ENCODE measurements around the gene ZNF43. TPM values are rescaled to one million over a fixed set of nuclear protein-coding genes. Genes with fewer than 3 reads are reported as not detected.

Gene ZNF43
- total RNA-seq, 1 donor from 2014 or later: 16.0 TPM

DNA sequence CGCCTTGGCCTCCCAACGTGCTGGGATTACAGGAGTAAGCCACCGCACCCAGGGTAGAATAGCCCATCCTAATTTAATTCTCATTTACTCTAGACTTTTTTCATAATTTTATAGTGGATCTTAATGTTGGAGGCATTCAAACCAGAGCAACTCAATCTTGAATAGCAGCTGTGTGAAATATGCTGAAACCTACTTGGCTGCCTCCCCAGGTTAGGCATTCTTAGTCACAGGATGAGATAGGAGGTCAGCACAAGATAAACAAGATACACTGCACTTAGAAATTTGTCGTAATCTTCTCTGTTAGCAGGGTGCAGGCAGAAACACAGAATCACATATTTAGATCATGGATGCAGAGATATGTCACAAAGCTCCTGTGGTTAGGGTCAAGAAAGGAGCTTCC lies 2.7 kb upstream of the ZNF43 start:
- TF ChIP-seq, protein P1, sequence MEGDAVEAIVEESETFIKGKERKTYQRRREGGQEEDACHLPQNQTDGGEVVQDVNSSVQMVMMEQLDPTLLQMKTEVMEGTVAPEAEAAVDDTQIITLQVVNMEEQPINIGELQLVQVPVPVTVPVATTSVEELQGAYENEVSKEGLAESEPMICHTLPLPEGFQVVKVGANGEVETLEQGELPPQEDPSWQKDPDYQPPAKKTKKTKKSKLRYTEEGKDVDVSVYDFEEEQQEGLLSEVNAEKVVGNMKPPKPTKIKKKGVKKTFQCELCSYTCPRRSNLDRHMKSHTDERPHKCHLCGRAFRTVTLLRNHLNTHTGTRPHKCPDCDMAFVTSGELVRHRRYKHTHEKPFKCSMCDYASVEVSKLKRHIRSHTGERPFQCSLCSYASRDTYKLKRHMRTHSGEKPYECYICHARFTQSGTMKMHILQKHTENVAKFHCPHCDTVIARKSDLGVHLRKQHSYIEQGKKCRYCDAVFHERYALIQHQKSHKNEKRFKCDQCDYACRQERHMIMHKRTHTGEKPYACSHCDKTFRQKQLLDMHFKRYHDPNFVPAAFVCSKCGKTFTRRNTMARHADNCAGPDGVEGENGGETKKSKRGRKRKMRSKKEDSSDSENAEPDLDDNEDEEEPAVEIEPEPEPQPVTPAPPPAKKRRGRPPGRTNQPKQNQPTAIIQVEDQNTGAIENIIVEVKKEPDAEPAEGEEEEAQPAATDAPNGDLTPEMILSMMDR (IDR thresholded peaks at IDR 0.05): no peak
- Mint-ChIP-seq H3K36me3 (ENCODE audit: unreplicated experiment) (peaks cover 36% of the 10 kb centered on the region), H3K4me3 (ENCODE audit: unreplicated experiment) (no peak overlapping the region), H3K27ac (ENCODE audit: unreplicated experiment) (no peak overlapping the region), H3K4me1 (ENCODE audit: unreplicated experiment) (peaks cover 9% of the 10 kb centered on the region), H3K9me3 (ENCODE audit: unreplicated experiment) (no peaks in the 10 kb centered on the region), H3K27me3 (ENCODE audit: unreplicated experiment) (no peaks in the 10 kb centered on the region)
- no peak for DNase-seq (ENCODE audit: extremely low spot score, unreplicated experiment)

DNA sequence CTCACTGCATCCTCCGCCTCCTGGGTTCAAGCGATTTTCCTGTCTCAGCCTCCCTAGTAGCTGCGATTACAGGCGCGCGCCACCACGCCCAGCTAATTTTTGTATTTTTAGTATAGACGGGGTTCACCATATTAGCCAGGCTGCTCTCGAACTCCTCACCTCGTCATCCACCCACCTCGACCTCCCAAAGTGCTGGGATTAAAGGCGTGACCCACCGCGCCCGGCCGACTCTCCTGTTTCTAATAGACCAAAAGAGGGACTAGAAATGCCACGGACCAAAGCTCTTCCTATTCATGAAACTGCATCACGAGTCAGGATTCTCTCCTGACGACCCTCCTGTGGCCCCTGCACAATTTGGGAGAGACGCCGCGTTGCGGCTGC lies 563 bp downstream of the ZNF43 start:
- peak overlapping the region; percentile 99 for H3K4me3 Mint-ChIP-seq (ENCODE audit: unreplicated experiment)
- no peak for DNase-seq (ENCODE audit: extremely low spot score, unreplicated experiment)
- no peaks in the 10 kb centered on the region for H3K27me3 Mint-ChIP-seq (ENCODE audit: unreplicated experiment)
- peak overlapping the region; percentile 100 for H3K27ac Mint-ChIP-seq (ENCODE audit: unreplicated experiment)
- H3K4me1 Mint-ChIP-seq (ENCODE audit: unreplicated experiment): peaks cover 13% of the 10 kb centered on the region
- H3K9me3 Mint-ChIP-seq (ENCODE audit: unreplicated experiment): peaks cover 7% of the 10 kb centered on the region
- peaks cover 35% of the 10 kb centered on the region for H3K36me3 Mint-ChIP-seq (ENCODE audit: unreplicated experiment)
- TF ChIP-seq, protein P1 (IDR thresholded peaks at IDR 0.05): no peak

DNA sequence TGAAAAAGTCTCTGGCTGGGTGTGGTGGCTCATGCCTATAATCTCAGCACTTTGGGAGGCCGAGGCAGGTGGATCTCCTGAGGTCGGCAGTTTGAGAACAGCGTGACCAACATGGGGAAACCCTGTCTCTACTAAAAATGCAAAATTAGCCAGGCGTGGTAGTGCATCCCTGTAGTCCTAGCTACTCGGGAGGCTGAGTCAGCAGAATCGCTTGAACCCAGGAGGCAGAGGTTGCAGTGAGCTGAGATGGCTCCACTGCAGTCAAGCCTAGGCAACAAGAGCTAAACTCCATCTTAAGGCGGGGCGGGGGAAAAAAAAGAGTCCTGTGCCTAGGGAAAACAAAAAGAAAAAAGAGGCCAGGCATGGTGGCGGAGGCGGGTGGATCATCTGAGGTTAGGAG lies 2.2 kb downstream of the ZNF43 start:
- Mint-ChIP-seq H3K36me3 (ENCODE audit: unreplicated experiment) (peaks cover 40% of the 10 kb centered on the region), H3K27ac (ENCODE audit: unreplicated experiment) (no peak overlapping the region), H3K4me1 (ENCODE audit: unreplicated experiment) (peaks cover 14% of the 10 kb centered on the region), H3K27me3 (ENCODE audit: unreplicated experiment) (no peaks in the 10 kb centered on the region), H3K9me3 (ENCODE audit: unreplicated experiment) (peaks cover 16% of the 10 kb centered on the region), H3K4me3 (ENCODE audit: unreplicated experiment) (peak overlapping the region; percentile 50)
- TF ChIP-seq, protein P1 (IDR thresholded peaks at IDR 0.05): no peak
- DNase-seq (ENCODE audit: extremely low spot score, unreplicated experiment): peak; percentile 30

DNA sequence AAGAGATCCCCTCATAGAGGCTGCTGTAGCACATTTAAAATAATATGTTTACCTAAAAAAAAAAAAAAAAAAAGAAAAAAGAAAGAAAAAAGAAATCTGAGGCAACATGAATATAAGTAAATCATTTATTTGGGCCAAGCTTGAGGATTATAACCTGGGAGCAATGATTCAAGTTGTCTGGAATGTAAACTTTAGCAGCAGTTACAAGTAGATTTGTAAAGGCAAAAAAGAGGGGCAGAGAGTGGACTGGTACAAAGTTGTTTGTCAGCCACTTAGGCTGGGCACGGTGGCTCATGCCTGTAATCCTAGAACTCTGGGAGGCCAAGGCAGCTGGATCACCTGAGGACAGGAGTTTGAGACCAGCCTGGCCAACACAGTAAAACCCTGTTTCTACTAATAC lies 11.3 kb downstream of the ZNF43 start:
- TF ChIP-seq, protein P1 (IDR thresholded peaks at IDR 0.05): no peak
- peaks cover 19% of the 10 kb centered on the region for H3K9me3 Mint-ChIP-seq (ENCODE audit: unreplicated experiment)
- H3K4me3 Mint-ChIP-seq (ENCODE audit: unreplicated experiment): no peak overlapping the region
- DNase-seq (ENCODE audit: extremely low spot score, unreplicated experiment): peak; percentile 15
- H3K27ac Mint-ChIP-seq (ENCODE audit: unreplicated experiment): no peak overlapping the region
- H3K27me3 Mint-ChIP-seq (ENCODE audit: unreplicated experiment): no peaks in the 10 kb centered on the region
- H3K4me1 Mint-ChIP-seq (ENCODE audit: unreplicated experiment): no peaks in the 10 kb centered on the region
- peaks cover 53% of the 10 kb centered on the region for H3K36me3 Mint-ChIP-seq (ENCODE audit: unreplicated experiment)

DNA sequence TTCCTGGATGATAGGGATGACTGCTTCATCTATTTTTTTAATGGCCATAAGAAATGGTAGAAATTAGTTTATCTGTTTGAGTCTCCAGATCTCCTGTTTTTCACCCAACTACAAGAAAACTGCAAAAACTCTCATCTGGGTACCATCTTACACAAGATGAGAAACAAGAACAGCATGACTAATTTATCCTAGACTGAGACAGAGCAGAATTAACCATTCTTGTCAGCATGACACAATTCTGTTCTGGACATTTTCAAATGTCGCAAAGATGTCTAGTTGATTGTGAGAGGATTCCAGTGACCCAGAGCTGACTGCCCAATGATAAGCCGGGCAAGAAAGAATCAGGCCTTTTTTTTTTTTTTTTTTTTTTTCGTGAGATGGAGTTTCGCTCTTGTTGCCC lies 12.8 kb downstream of the ZNF43 start:
- TF ChIP-seq, protein P1 (IDR thresholded peaks at IDR 0.05): no peak
- H3K36me3 Mint-ChIP-seq (ENCODE audit: unreplicated experiment): peaks cover 61% of the 10 kb centered on the region
- H3K4me1 Mint-ChIP-seq (ENCODE audit: unreplicated experiment): no peaks in the 10 kb centered on the region
- peaks cover 27% of the 10 kb centered on the region for H3K9me3 Mint-ChIP-seq (ENCODE audit: unreplicated experiment)
- H3K4me3 Mint-ChIP-seq (ENCODE audit: unreplicated experiment): no peak overlapping the region
- H3K27ac Mint-ChIP-seq (ENCODE audit: unreplicated experiment): no peak overlapping the region
- no peaks in the 10 kb centered on the region for H3K27me3 Mint-ChIP-seq (ENCODE audit: unreplicated experiment)
- no peak for DNase-seq (ENCODE audit: extremely low spot score, unreplicated experiment)

All from osteocyte (in vitro differentiated cells).